GM18870 (cell line): ENCODE measurements around the gene GNG12.

Source experiments
- ATAC-seq: cut with Tn5 transposase; IDR thresholded peaks from one replicate; pipeline ENCODE4 v1.9.1; 2021; ENCODE audit warnings: moderate library complexity; ENCODE audit not compliant: unreplicated experiment

GNG12 gene

DNA sequence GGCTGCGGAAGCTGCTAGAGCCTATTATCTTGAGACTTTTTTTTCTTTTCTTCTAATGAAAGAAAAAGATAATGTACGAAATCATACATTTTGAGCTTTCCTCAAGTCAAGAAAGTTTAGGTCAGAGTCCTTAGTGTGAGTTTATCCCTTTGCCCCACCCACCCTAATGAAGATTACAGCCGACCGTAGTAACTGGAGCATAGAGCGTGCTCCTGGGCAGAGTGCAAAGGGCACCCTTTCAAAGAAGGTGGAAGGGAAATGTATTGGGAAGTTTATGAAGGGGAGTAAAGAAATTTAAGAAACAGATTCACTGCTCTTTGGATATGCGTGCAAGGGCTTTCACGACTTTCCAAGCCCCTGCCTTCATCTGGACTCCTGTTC, 17.2 kb downstream of the GNG12 start:
- no peak for ATAC-seq

DNA sequence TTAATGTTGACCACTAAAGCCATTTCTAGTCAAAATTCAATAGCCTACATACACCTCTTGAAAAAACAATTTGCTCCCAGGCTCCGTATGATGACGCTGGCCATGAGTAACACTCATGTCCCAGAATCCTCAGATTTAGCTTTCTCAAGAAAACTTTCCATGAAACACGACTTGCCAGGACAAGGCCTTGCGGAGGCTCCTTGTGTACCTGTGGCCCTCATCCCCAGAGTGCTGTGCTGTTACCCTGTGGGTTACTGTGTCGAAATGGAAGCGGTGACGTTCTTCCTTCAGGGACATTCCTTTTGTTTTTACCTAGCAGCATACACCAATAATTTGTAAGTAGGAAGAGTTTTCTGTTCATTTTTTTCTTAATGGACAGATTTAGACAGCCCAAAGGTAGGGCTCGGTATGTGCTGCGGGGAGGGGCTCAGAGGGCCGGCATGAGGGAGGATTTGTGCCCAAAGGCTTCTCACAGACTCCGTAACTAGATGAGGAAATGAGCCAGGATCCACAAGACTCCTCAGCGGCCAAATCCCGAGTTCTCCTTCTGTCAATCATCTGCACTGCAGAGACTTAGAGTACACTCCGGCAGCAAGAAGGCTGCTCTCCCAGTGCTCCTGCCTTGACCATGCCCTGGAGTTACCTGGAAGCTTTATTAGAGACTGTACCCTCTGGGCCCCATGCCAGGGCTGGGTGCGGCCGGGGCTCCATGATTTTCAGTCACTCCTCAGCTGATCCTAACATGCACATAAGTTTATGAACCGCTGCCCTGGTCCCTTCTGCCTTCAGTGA, 17.8 kb downstream of the GNG12 start:
- no peak for ATAC-seq

DNA sequence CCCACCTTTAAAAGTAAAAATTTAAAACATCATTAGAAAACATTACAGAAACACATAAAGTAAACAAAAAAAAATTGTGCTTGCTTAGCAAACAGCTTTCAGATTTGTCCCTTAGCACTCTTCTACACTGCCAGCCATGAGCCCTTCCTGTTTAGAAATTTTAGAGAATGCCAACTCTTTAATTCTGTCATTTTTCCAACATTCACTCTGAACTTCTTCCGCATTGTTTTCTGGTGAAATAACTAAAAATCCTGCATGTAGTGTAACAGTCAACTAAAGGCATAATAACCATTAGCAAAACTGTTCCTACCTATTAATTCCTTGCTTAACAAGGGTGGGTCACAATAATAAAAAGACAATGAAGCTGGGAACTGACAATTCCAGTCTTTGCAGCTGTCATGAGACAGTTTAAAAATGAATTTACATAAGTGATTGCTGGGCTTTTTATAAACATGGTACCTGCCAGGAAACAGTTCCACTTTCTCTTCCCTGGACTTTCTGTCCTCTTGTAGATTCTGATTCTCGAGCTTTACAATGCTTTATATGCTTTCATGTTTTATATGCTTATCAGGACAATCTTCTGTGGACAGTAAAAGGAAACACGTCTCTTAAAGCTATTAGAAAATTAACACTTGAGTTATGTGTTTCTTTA, 19.0 kb downstream of the GNG12 start:
- ATAC-seq = no peak

DNA sequence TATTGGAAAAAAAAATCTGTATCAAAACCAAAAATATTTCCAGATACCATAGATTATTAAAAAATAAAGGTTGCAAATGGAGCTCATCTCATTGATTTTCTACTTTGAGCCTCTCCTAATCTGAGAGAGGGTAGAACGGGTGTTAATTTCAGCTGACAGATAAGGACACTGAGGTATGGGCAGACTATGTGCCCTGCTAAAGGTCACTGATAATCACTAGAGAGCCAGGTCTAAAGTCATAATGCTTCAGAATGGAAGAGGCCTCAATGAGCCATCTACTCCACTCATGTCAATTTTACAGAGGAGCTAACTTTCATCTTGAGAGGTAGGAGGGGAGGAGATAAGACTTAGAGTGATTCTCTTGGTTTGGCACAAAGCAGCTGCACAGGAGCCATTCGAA, 21.0 kb downstream of the GNG12 start:
- no peak for ATAC-seq

DNA sequence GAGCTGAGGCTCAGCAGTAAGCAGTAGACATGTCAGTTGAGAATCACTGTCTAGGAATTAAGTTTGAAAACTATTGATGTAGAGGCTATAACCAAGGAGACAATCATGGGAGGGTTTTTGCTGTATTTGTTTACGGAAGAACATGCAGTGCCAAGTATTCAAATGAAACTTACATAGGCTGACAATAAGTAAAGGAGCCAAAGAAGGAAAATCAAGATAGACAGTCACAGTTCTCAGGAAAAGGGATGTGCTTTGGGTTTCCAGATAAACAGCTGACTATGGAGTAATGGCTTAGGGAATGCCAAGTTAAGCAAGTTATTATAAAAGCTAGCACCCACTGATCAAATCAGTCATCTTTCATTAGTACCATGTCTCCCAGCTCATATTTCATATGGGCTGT, 21.5 kb downstream of the GNG12 start:
- no peak for ATAC-seq

DNA sequence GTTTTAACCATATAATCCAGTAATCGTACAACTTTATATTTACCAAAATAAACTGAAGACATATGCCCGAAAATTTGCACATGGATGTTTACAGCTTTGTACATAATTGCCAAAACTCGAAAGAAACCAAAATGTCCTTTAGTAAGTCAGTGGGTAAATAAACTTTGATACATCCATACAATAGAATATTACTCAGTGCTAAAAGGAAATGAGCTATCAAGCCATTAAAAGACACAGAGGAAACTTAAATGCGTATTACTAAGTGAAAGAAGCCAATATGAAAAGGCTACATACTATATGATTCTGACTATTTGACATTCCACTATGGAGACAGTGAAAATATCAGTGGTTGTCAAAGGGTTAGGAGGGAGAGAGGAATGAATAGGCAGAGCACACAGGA, 23.4 kb downstream of the GNG12 start:
- ATAC-seq = no peak

DNA sequence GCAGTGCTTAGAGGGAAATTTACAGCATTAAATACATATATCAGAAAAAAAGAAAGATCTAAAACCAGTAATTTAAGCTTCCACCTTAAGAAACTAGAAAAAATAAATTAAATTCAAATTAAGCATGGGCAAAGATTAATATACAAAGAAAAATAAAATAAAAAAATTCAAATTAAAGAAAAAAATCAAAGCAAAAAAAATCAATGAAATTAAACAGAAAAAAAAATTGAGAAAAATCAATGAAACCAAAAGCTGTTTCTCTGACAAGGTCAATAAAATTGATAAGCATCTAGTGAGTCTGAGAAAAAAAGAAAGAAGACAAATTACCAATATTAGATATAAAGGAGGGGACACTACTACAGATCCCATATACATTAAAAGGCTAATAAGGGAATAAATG, 26.0 kb downstream of the GNG12 start:
- no peak for ATAC-seq

DNA sequence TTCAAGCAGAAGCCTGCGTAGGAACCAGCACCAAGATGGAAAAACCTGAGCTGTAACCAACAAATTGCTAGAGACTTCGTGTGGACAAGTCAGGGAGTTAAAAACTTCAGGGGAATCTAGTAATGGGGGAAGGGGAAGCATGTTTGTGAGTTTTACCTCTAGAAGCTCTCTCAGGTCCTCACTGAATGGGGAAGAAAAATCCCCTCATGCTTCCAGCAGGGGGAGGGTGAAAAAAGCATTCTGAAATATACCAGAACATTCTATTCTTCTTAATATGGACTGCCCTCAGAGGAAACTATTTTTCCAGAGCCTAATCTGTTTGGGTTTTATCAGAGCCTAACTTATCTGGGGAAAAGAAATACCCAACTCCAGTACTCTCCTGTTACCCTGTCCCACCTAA, 28.6 kb downstream of the GNG12 start:
- ATAC-seq = no peak

DNA sequence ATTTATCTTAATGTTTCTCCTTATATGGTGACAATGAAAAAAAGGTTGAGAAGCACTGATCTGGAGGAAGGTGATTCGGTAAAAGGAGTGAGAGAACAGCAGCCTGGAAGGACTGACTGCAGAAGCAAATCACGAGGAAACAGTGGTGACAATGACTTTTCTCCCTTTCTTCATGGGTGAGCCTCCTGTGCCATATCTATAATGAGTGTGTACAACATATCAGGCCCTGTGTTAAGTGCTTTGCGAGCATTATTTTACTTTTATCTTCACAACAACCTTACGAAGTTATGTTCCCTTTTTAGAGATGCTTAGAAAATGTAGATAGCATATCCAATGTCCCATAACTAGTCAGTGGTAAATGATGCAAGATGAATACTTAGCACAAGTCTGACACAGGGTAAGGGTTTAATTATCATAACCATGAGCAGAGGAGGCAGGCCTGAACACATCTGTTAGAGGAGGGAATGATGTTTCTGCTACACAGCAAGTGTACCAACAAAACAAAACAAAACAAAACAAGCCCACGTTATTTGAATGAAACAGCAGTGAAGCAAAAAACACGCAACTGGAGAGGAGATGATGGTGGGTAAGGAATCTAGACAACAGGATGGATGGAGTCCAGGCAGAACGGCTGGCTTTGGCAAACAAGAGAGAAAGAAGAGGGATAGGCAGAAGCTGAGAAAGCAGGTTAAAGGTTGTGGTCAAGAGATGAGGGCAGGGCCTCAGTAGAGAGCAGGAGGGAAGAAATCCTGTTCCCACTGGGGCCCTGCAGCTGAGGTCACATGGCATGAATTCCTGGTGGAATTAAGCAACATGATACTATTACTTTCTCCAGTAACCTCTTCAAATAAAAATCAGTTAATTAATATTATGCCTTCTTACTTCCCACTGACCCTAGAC, 29.6 kb downstream of the GNG12 start:
- no peak for ATAC-seq

DNA sequence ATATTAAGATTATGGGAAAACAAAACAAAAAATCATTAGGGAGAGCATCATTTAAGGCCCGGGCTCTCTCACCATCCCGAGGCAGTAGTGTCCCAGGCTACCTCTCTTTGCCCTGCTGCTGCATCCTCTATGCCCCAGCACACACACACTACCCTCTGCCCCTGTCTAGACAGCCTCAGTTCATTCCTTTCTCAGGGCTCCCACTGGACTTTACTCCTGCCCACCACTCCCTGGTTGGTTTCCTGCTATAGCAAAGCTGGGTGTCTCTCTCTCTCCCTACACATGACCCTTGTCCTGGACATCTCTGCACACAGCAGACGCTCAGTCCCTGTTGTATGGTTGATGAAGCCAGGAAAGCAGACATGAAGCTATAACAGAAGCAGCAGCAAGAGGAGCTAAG, 30.7 kb downstream of the GNG12 start:
- ATAC-seq = no peak

DNA sequence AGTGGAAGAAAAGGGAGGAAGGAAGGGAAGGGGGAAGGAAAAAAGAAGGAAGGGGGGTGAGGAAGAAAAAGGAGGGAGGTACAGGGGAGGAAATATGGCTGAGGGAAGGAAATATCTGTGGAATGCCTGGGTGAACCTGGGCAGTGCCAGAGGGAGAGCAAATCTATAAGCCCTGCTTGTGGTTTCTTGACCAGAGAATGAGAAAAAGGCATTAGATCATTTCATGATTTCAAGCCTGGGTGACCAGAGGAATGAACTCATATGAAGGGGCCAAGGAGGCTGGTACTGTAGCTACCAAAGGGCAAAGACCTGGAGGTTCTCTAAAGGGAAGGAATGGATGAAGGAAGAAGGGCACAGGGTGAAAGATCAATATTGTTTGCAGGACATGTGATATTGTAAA, 31.4 kb downstream of the GNG12 start:
- ATAC-seq = no peak

DNA sequence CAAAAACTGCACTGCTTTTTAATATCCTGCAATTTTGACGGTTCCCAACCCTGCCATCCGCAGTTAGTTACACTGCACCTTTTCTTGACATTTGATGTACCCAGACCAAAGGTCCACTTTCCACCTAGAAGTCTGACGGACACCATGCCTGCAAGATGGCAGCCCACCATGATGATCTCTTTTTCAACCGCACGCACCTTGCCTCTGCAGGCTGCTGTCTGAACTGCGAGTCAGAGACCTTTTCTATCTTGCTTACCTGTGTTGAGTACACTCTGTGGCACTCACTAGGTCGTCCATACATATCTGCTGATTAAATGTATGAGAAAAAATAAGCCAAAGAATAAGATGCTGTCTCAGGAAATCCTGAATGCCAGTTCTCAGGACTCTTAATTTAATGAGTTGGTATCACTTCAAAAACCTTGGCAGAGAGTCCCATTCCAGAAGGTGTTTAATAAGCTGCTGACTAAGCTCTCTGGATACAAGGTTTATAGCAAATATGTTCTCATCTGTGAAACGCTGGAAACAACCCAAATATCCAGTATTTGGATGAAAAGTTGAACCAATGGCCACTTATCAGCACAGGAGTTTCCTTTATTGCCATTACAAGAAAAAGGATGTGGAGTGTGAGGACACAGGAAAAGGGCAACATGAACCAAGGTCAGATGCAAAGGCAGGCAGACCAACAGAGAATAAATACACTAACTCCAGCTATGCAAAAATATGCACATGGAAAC, 37.9 kb downstream of the GNG12 start:
- no peak for ATAC-seq

DNA sequence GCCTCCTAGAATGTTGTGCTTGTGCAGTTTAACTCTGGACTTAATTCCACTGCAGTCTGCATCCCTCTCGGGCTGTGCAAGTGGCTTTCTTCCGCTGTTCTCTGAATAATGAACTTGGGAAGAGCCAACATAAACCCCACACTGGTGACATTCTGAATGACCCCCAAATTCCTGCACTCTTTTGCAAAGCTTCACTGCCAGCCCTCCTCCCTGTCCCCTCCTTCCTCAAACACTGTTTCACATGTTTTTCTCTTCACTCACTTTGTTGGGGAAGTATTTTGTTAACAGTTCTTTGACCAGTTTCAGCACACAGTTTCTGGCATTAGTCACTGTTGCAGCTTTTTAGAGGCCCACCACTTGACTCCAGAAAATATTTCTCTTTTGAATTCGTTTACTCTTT, 39.7 kb downstream of the GNG12 start:
- ATAC-seq = no peak

DNA sequence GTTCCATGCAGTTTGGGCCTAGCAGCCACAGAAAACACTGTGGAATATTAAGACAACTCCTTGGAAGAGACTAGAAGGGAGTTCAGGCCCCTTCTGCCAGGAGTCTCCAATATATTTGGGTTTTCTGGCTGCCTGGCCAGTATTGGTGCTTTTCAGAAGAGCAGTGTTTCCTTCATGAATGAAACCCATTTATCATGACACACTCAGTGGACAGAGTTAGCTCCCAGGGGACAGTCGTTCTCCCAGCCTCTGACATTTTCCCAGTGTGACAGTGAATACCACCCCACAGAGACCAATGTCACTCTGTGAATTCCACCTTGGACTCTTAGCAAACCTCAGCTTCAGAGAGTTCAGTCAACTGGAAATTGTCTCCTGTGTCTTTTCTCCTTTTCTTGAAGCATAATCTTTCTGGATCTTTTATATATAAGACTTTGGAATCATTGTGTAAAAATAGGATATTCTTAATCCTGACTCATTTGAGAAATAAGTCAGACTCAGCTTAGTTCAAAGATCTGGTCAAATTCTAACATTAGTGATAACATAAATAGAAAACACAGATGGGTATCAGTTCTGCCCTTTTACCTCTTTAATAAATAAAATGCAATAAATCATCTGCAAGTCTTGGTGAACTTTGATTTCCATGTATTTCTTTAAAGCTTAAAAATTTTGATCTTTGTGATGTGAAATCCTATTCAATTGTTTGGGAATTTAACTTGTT, 40.4 kb downstream of the GNG12 start:
- no peak for ATAC-seq

DNA sequence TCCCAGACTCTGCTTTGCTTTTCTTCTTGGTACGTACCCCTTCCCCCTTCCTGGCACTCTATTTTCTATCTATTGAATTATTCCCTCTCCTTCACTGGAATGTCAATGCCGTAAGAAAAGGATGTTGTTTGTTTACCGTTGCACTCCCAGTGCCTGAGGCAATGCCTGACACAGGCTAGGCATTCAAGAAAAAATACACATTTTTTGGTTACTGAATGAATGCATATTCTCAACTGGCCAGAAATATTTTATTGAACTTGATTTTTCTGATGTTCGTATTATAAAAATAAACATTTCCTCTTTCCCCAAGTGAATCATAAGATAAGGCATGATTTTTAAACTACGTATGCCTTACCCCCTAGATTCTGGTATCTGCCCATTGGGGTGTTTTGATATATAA, 41.2 kb downstream of the GNG12 start:
- no peak for ATAC-seq

DNA sequence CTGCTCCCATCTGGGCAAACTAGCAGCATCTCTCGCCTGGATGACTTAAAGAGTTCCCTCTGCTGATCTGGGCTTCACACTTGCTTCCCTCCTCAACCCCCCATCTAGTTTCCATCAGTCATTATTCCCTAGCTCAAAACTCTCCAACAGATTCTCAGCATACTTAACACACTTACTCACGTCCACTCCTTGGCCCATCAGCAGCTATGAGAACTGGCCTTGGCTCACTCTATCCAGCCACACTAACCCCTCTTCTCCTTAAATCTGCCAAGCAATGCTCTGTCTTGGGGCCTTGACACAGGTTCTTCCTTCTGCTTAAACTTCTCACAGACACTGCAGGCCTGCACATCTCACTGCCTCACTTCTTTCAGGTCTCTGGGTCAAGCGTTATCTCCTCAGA, 41.6 kb downstream of the GNG12 start:
- no peak for ATAC-seq

DNA sequence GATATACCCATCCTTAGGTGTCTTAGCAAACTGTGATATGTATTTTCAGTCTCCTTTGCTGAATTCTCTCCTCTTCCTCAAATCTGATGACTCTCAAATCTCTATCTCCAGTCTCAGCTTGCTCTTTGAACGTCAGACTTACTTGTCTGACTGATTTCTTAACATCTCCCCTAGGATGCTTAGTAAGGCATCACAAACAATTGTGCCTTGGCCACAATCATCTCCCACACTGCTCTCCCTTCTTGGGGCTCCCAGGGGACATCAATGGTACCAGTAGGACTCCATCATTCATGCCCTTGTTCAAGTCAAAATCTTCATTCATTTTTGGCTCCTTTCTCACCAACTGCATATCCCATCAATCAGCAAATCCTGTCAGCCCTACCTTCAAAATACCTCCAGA, 42.0 kb downstream of the GNG12 start:
- no peak for ATAC-seq

DNA sequence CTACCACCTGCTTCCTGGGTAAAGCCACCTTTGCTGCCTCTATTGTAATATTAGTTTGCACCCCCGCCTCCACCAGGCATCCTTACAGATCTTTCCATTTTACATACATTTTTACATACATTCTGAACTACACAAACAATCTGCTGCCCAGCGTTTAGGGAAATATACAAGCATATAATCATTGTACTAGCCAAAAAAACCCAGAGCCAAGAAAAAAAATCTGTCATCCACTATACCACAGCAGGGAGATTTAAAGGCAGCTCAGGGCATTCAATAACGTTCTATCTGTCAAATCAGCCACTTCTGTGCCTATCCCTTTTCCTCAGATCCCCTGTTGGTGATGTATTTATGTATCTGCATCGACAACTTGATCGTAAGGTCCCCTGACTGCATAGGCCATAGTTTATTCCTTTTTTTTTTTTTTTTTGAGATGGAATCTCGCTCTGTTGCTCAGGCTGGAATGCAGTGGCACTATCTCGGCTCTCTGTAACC, 43.0 kb downstream of the GNG12 start:
- no peak for ATAC-seq

DNA sequence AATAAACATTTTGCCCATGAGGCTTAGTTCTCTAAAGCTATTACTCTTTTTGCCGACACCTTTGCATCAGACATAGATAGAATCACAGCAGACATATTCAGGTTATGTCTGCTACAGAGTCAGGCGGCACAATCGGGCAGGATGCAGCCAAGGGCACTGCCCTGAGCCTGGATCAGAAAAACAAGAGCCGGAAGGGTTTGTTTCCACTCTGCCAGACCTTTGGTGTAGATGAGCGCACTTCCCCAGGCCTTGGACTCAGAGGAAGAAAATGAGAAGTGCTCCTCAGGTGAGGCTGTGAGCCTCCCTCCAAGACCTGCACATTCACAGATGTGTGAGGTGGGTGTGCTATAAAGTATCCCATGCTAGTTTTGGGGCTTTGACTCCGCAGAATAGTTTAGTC, 43.7 kb downstream of the GNG12 start:
- no peak for ATAC-seq

DNA sequence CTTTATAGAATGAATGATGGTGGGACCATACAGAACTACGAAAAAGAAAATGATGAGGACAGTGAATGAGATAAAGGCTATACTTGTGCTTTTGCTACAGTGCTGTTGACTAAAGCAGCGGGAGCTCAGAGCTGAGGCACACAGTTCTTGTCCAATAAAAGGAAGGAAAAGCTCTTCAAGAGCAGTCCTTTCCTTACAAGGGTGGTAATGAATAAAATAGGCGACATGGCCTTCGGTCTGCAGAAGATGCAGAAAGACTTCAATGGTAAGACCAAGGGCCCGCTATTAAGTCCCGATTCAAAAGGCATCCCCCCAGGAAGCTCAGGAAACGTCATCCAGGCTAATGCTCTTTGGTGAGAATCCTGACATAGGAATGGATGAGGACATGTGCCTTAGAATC, 44.4 kb downstream of the GNG12 start:
- ATAC-seq = no peak
